HCT116 (cell line): ENCODE data around the gene SERAC1. TPM values are rescaled to one million over a fixed set of nuclear protein-coding genes. Genes with fewer than 3 reads are reported as not detected.

Experiments
- ATAC-seq: fragments of 200-7000 bp; cut with Tn5 transposase; 2 replicates; pipeline ENCODE4 v1.9.1; 2020; ENCODE audit warnings: mild to moderate bottlenecking, moderate library complexity
- BruUV-seq: library from RNA; stranded (reverse); fragments of 400-500 nt; replicated peaks from 2 replicates; lab custom pipeline; 2021; lab: Mats Ljungman, UMichigan
- CTCF ChIA-PET: fragments of 300-600 bp; sonication (Branson Sonifier 250); formaldehyde crosslinking; loops from one replicate; lab custom pipeline; 2021; ENCODE audit warnings: antibody characterized with exemption; lab: Charles Lee
- POLR2A ChIA-PET: fragments of 300-600, 350-600 bp; sonication (Branson Sonifier 250); formaldehyde crosslinking; loops from one replicate; lab custom pipeline; 2021; ENCODE audit warnings: antibody characterized with exemption; lab: Charles Lee
- RAD21 ChIA-PET, 2 experiments: fragments of 300-600 bp; sonication (Branson Sonifier 250); formaldehyde crosslinking; loops; one replicate each; lab custom pipeline; 2023; ENCODE audit warnings: low total read pairs in 2 of 2; ENCODE audit not compliant: uncharacterized antibody in 2 of 2, unreplicated experiment in 2 of 2, low non-redundant PET in 1 of 2; lab: Charles Lee
- DNase-seq: peaks from one replicate; pipeline ENCODE4 v3.0.0-alpha.2; 2010; ENCODE audit warnings: low read depth, low spot score
- H2AFZ ChIP-seq: fragments of 200-600 bp; shearing (Covaris generic), sonication (generic); 2 replicates; pipeline ENCODE4 v1.6.1; 2017; ENCODE audit warnings: low read depth, mixed run types, mixed read lengths, antibody characterized with exemption, low read length; ENCODE audit not compliant: poor library complexity, severe bottlenecking
- H3K27ac ChIP-seq: 2 replicates; pipeline ENCODE4 v1.5.1; 2012; ENCODE audit warnings: low read depth, low read length
- H3K27me3 ChIP-seq: fragments of 200-600 bp; sonication (generic); 2 replicates; pipeline ENCODE4 v1.6.1; 2016; ENCODE audit warnings: mixed run types, low read length, mixed read lengths; ENCODE audit not compliant: insufficient read depth
- H3K36me3 ChIP-seq, 2 experiments: fragments of 200-500 bp in 1 of 2; fragments of 200-600 bp in 1 of 2; sonication (Bioruptor generic) in 1 of 2; sonication (generic) in 1 of 2; 2 replicates each; pipeline versions ENCODE4 v1.5.1 to v1.6.1; 2014 to 2016; ENCODE audit warnings: low read length in 2 of 2, inconsistent platforms in 1 of 2, mixed read lengths in 1 of 2, mixed run types in 1 of 2; ENCODE audit not compliant: insufficient read depth in 2 of 2, control insufficient read depth in 1 of 2
- H3K4me1 ChIP-seq, 2 experiments: fragments of 200-600 bp in 1 of 2; sonication (generic) in 1 of 2; 2 replicates each; pipeline versions ENCODE4 v1.5.1 to v1.6.1; 2012 to 2017; ENCODE audit warnings: low read length in 2 of 2, inconsistent platforms in 1 of 2, mild to moderate bottlenecking in 1 of 2, mixed read lengths in 1 of 2, mixed run types in 1 of 2, moderate library complexity in 1 of 2; ENCODE audit not compliant: insufficient read depth in 2 of 2, control insufficient read depth in 1 of 2
- H3K4me2 ChIP-seq: fragments of 200-600 bp; sonication (generic); 2 replicates; pipeline ENCODE4 v1.6.1; 2017; ENCODE audit warnings: mixed run types, low read length, mixed read lengths
- H3K4me3 ChIP-seq, 2 experiments: fragments of 200-600 bp in 1 of 2; sonication (generic) in 1 of 2; replicated peaks in 1 of 2; 2 replicates each; pipeline ENCODE4 v1.5.1; 2011 to 2016; ENCODE audit warnings: low read length in 2 of 2, control low read depth in 1 of 2, low read depth in 1 of 2, mild to moderate bottlenecking in 1 of 2, mixed read lengths in 1 of 2, mixed run types in 1 of 2
- H3K79me2 ChIP-seq: fragments of 200-600 bp; sonication (generic); 2 replicates; pipeline ENCODE4 v1.6.1; 2017; ENCODE audit warnings: mild to moderate bottlenecking, mixed run types, low read length, moderate library complexity, mixed read lengths; ENCODE audit not compliant: insufficient read depth
- H3K9ac ChIP-seq: fragments of 200-600 bp; sonication (generic); 2 replicates; pipeline ENCODE4 v1.6.1; 2016; ENCODE audit warnings: low read length, mixed read lengths
- H3K9me2 ChIP-seq: fragments of 200-600 bp; sonication (generic), shearing (Covaris generic); 2 replicates; pipeline ENCODE4 v1.6.1; 2017; ENCODE audit warnings: mixed run types, mild to moderate bottlenecking, moderate library complexity; ENCODE audit not compliant: insufficient read depth
- H3K9me3 ChIP-seq, 2 experiments: fragments of 200-500 bp in 1 of 2; fragments of 200-600 bp in 1 of 2; sonication (Bioruptor generic) in 1 of 2; sonication (generic) in 1 of 2; 2 replicates each; pipeline ENCODE4 v1.6.1; 2014 to 2017; ENCODE audit warnings: low read length in 2 of 2, mixed read lengths in 2 of 2, inconsistent platforms in 1 of 2, low read depth in 1 of 2, mild to moderate bottlenecking in 1 of 2, mixed run types in 1 of 2, moderate library complexity in 1 of 2; ENCODE audit not compliant: control insufficient read depth in 1 of 2, insufficient read depth in 1 of 2
- H4K20me1 ChIP-seq: fragments of 200-600 bp; sonication (generic), shearing (Covaris generic); 2 replicates; pipeline ENCODE4 v1.6.1; 2017; ENCODE audit warnings: mixed run types, mild to moderate bottlenecking, moderate library complexity; ENCODE audit not compliant: insufficient read depth
- CBX3 ChIP-seq: IDR thresholded peaks from 2 replicates; pipeline ENCODE4 v1.6.1; 2012; ENCODE audit warnings: low read depth
- CEBPB ChIP-seq: IDR thresholded peaks from 2 replicates; pipeline ENCODE4 v1.6.1; 2012; ENCODE audit warnings: low read depth
- ELF1 ChIP-seq: IDR thresholded peaks from 2 replicates; pipeline ENCODE4 v1.6.1; 2012; ENCODE audit warnings: low read depth, borderline replicate concordance
- EZH2 ChIP-seq: fragments of 200-600 bp; sonication (generic); IDR thresholded peaks from 2 replicates; pipeline ENCODE4 v1.6.1; 2017; ENCODE audit warnings: antibody characterized with exemption, mixed run types
- EZH2phosphoT487 ChIP-seq: fragments of 200-600 bp; IDR thresholded peaks from 2 replicates; pipeline ENCODE4 v1.6.1; 2018; ENCODE audit warnings: antibody characterized with exemption, borderline replicate concordance
- FOSL1 ChIP-seq: IDR thresholded peaks from 2 replicates; pipeline ENCODE4 v1.6.1; 2012; ENCODE audit warnings: low read depth
- JUND ChIP-seq: IDR thresholded peaks from 2 replicates; pipeline ENCODE4 v1.6.1; 2012
- POLR2A ChIP-seq: IDR thresholded peaks from 2 replicates; pipeline ENCODE4 v1.7.0; 2011; ENCODE audit warnings: borderline replicate concordance; ENCODE audit not compliant: insufficient read depth, insufficient read length; ENCODE audit errors: extremely low read depth
- REST ChIP-seq: IDR thresholded peaks from 2 replicates; pipeline ENCODE4 v1.6.1; 2012; ENCODE audit warnings: low read depth
- SIN3A ChIP-seq: IDR thresholded peaks from 2 replicates; pipeline ENCODE4 v1.6.1; 2012; ENCODE audit warnings: low read depth
- SP1 ChIP-seq: IDR thresholded peaks from 2 replicates; pipeline ENCODE4 v1.6.1; 2012; ENCODE audit warnings: low read depth
- SRF ChIP-seq: IDR thresholded peaks from 2 replicates; pipeline ENCODE4 v1.6.1; 2012; ENCODE audit warnings: low read depth
- YY1 ChIP-seq: IDR thresholded peaks from 2 replicates; pipeline ENCODE4 v1.6.1; 2011; ENCODE audit warnings: low read length, low read depth, moderate library complexity, mild to moderate bottlenecking; ENCODE audit not compliant: insufficient replicate concordance; ENCODE audit errors: extremely low read depth
- ZFX ChIP-seq: fragments of 450-650 bp; IDR thresholded peaks from 2 replicates; pipeline ENCODE4 v1.6.1; 2017
- ZNF274 ChIP-seq: fragments of 200-500 bp; sonication (Bioruptor generic); IDR thresholded peaks from 2 replicates; pipeline ENCODE4 v1.6.1; 2014; ENCODE audit warnings: mild to moderate bottlenecking, low read depth, low read length, inconsistent platforms
- intact Hi-C: fragments of 100-400 bp; cut with micrococcal nuclease; formaldehyde crosslinking; loops from 2 replicates; pipeline ENCODE4 v1.10.0; 2022
- total RNA-seq: library from RNA; stranded (reverse); gene quantifications from one replicate; pipeline ENCODE4 v1.2.1, GENCODE V29; 2021; ENCODE audit not compliant: unreplicated experiment
- TF ChIP-seq, protein P1 (sequence below): IDR thresholded peaks from 2 replicates; pipeline ENCODE4 v1.6.1; 2011; ENCODE audit warnings: mild to moderate bottlenecking, low read length, moderate library complexity; ENCODE audit not compliant: insufficient replicate concordance; ENCODE audit errors: extremely low read depth
- TF ChIP-seq, protein P2 (sequence below): IDR thresholded peaks from 2 replicates; pipeline ENCODE4 v1.6.1; 2012

Gene SERAC1
- total RNA-seq, 1 experiment from 2014 or later: 7.6 TPM

GRCh38 chr6:158206740-158207421 lies 38.8 kb upstream of the SERAC1 start:
- Histone ChIP-seq H3K9me3 (no peaks in the 10 kb centered on the region), H2AFZ (no peak overlapping the region), H3K9me2 (no peaks in the 10 kb centered on the region), H3K4me2 (no peak overlapping the region), H3K27ac (no peak overlapping the region), H3K79me2 (no peaks in the 10 kb centered on the region), H3K4me1 (peaks cover 0 to 10% of the 10 kb centered on the region in 2 experiments; a peak in 2 of 4 replicates), H3K4me3 (no peak overlapping the region), H3K9ac (no peak overlapping the region), H3K36me3 (no peaks in the 10 kb centered on the region), H4K20me1 (no peaks in the 10 kb centered on the region), H3K27me3 (no peaks in the 10 kb centered on the region)
- POLR2A ChIA-PET: no interaction called here
- no peak for ATAC-seq
- no TSS peak for BruUV-seq
- intact Hi-C loops: no loop called here
- TF ChIP-seq CBX3 (no peak), SIN3A (no peak), SP1 (no peak), JUND (no peak), CEBPB (no peak), POLR2A (no peak), EZH2 (no peak), FOSL1 (no peak), SRF (no peak), ELF1 (no peak), ZFX (no peak), YY1 (no peak), REST (no peak), ZNF274 (no peak), EZH2phosphoT487 (no peak)
- TF ChIP-seq, protein P1, sequence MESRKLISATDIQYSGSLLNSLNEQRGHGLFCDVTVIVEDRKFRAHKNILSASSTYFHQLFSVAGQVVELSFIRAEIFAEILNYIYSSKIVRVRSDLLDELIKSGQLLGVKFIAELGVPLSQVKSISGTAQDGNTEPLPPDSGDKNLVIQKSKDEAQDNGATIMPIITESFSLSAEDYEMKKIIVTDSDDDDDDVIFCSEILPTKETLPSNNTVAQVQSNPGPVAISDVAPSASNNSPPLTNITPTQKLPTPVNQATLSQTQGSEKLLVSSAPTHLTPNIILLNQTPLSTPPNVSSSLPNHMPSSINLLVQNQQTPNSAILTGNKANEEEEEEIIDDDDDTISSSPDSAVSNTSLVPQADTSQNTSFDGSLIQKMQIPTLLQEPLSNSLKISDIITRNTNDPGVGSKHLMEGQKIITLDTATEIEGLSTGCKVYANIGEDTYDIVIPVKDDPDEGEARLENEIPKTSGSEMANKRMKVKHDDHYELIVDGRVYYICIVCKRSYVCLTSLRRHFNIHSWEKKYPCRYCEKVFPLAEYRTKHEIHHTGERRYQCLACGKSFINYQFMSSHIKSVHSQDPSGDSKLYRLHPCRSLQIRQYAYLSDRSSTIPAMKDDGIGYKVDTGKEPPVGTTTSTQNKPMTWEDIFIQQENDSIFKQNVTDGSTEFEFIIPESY: no peak
- TF ChIP-seq, protein P2, sequence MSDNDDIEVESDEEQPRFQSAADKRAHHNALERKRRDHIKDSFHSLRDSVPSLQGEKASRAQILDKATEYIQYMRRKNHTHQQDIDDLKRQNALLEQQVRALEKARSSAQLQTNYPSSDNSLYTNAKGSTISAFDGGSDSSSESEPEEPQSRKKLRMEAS: no peak
- DNase-seq: no peak
- CTCF ChIA-PET: no interaction called here
- RAD21 ChIA-PET: interaction anchor here in 1 of 2 experiments (0.6 kb wide), 1 partner anchor 183 kb away, joined by 3 read pairs; no protein-coding TSS in a partner anchor
